ENCODE results near the gene SLAMF9.

GRCh38 chr1:159958719-159959380, 4.8 kb upstream of the SLAMF9 start:
- no peak for TF ChIP-seq CTCF (IDR thresholded peaks at IDR 0.05; ENCODE audit: low read length)
- no peak for TF ChIP-seq EZH2 (optimal IDR thresholded peaks at IDR 0.05; ENCODE audit: low read depth, low read length)

All from MM.1S (cell line).